GM12878 (cell line): ENCODE data around the gene APCDD1L. TPM values are rescaled to one million over a fixed set of nuclear protein-coding genes. Genes with fewer than 3 reads are reported as not detected.

Source experiments
- ATAC-seq: fragments of 200-7000 bp; cut with Tn5 transposase; 3 replicates; pipeline ENCODE4 v1.9.1; 2020; ENCODE audit warnings: mild to moderate bottlenecking, moderate library complexity
- BruUV-seq: library from RNA; stranded (reverse); fragments of 400-500 nt; replicated peaks from 2 replicates; lab custom pipeline; 2021; lab: Mats Ljungman, UMichigan
- CTCF ChIA-PET: fragments of 300-600 bp; sonication (Branson Sonifier 250); formaldehyde crosslinking; extraction: SDS; loops from one replicate; lab custom pipeline; 2021; ENCODE audit warnings: inconsistent platforms; lab: Yijun Ruan, JAX
- POLR2A ChIA-PET: fragments of 350-600 bp; formaldehyde crosslinking; extraction: SDS; loops from one replicate; lab custom pipeline; 2021; ENCODE audit warnings: inconsistent platforms; lab: Charles Lee
- RAD21 ChIA-PET: fragments of 300-600 bp; sonication (Branson Sonifier 250); formaldehyde crosslinking; loops from one replicate; lab custom pipeline; 2023; ENCODE audit warnings: antibody characterized with exemption; ENCODE audit not compliant: unreplicated experiment; lab: Charles Lee
- SMC1A ChIA-PET: fragments of 300-600 bp; sonication (Branson Sonifier 250); formaldehyde crosslinking; loops from one replicate; lab custom pipeline; 2023; ENCODE audit not compliant: unreplicated experiment, uncharacterized antibody; lab: Charles Lee
- DNase-seq: peaks from one replicate; pipeline ENCODE4 v3.0.0-alpha.2; 2011; ENCODE audit warnings: low read depth, low spot score
- FAIRE-seq: peaks from 3 replicates; lab custom pipeline; 2011; peaks lifted over from hg19 to GRCh38; lab: Jason Lieb, UNC
- H2AFZ ChIP-seq: 2 replicates; pipeline ENCODE4 v1.6.0; 2011; ENCODE audit warnings: low read depth, low read length, control low read depth; ENCODE audit not compliant: control insufficient read depth
- H3K27ac ChIP-seq: 2 replicates; pipeline ENCODE4 v1.5.1; 2011; ENCODE audit warnings: control low read depth; ENCODE audit not compliant: control insufficient read depth, insufficient read depth
- H3K27me3 ChIP-seq, 2 experiments: replicated peaks in 1 of 2; 2 replicates each; pipeline versions ENCODE4 v1.6.0 to v1.6.1; 2011; ENCODE audit warnings: low read length in 1 of 2; ENCODE audit not compliant: control insufficient read depth in 2 of 2, insufficient read depth in 2 of 2
- H3K36me3 ChIP-seq, 2 experiments: 2 replicates each; pipeline ENCODE4 v1.5.1; 2011; ENCODE audit warnings: low read length in 1 of 2; ENCODE audit not compliant: control insufficient read depth in 2 of 2, insufficient read depth in 2 of 2
- H3K4me1 ChIP-seq: 2 replicates; pipeline ENCODE4 v1.6.1; 2011; ENCODE audit warnings: mild to moderate bottlenecking, low read length, moderate library complexity, mixed read lengths; ENCODE audit not compliant: control insufficient read depth, insufficient read depth
- H3K4me2 ChIP-seq: 2 replicates; pipeline ENCODE4 v1.6.0; 2011; ENCODE audit warnings: control low read depth; ENCODE audit not compliant: control insufficient read depth, insufficient read depth
- H3K4me3 ChIP-seq: fragments of 200-600 bp; sonication (generic); 2 replicates; pipeline ENCODE4 v1.5.1; 2016
- H3K79me2 ChIP-seq: 2 replicates; pipeline ENCODE4 v1.6.0; 2011; ENCODE audit warnings: low read length; ENCODE audit not compliant: control insufficient read depth, insufficient read depth
- H3K9ac ChIP-seq: 2 replicates; pipeline ENCODE4 v1.8.0; 2011; ENCODE audit warnings: low read length, control low read depth, mixed read lengths; ENCODE audit not compliant: control insufficient read depth, insufficient read depth
- H3K9me3 ChIP-seq: replicated peaks from 3 replicates; pipeline ENCODE4 v1.5.1; 2011; ENCODE audit warnings: mild to moderate bottlenecking, low read length; ENCODE audit not compliant: control insufficient read depth, insufficient read depth
- H4K20me1 ChIP-seq: 2 replicates; pipeline ENCODE4 v1.6.0; 2011; ENCODE audit not compliant: control insufficient read depth, insufficient read depth
- CEBPZ ChIP-seq: fragments of 150-350 bp; IDR thresholded peaks from 2 replicates; pipeline ENCODE4 v1.6.1; 2016; ENCODE audit warnings: low read depth, low read length
- MTA3 ChIP-seq: IDR thresholded peaks from 2 replicates; pipeline ENCODE4 v1.6.1; 2012; ENCODE audit warnings: low read length, inconsistent platforms, borderline replicate concordance
- NFIC ChIP-seq: IDR thresholded peaks from 2 replicates; pipeline ENCODE4 v1.6.1; 2012; ENCODE audit warnings: low read depth, mild to moderate bottlenecking, inconsistent platforms, low read length, moderate library complexity
- NR2F1 ChIP-seq: fragments of 450-650 bp; conservative IDR thresholded peaks from 2 replicates; pipeline ENCODE4 v1.6.1; 2017; ENCODE audit warnings: mild to moderate bottlenecking
- RB1 ChIP-seq: fragments of 450-650 bp; formaldehyde crosslinking; IDR thresholded peaks from 2 replicates; pipeline ENCODE4 v1.6.1; 2017; ENCODE audit warnings: mild to moderate bottlenecking, borderline replicate concordance
- SMC3 ChIP-seq: IDR thresholded peaks from 2 replicates; pipeline ENCODE4 v1.6.1; 2011; ENCODE audit warnings: low read length, improper control_type of control experiment, borderline replicate concordance
- TCF12 ChIP-seq: IDR thresholded peaks from 2 replicates; pipeline ENCODE4 v1.6.1; 2011; ENCODE audit warnings: low read depth, mild to moderate bottlenecking, low read length
- YBX1 ChIP-seq: fragments of 450-650 bp; IDR thresholded peaks from 2 replicates; pipeline ENCODE4 v1.6.1; 2016; ENCODE audit warnings: antibody characterized with exemption
- ZNF274 ChIP-seq: IDR thresholded peaks from one replicate; pipeline ENCODE4 v1.8.0; 2011; ENCODE audit not compliant: insufficient read length, insufficient read depth
- ZNF384 ChIP-seq: IDR thresholded peaks from 2 replicates; pipeline ENCODE4 v1.6.1; 2012; ENCODE audit warnings: low read depth, mild to moderate bottlenecking, low read length, improper control_type of control experiment, borderline replicate concordance
- ZNF592 ChIP-seq: fragments of 450-650 bp; IDR thresholded peaks from 2 replicates; pipeline ENCODE4 v1.6.1; 2017; ENCODE audit warnings: mild to moderate bottlenecking, moderate library complexity
- WGBS: methylation state at CpG from one replicate; pipeline ENCODE4 v1.1.6; 2016; ENCODE audit warnings: low lambda C conversion rate; ENCODE audit not compliant: insufficient replicate concordance, insufficient coverage; ENCODE audit errors: missing lambda C conversion rate; 5-methylcytosine and 5-hydroxymethylcytosine counted together
- in situ Hi-C: fragments of 300-500 bp; cut with MboI; formaldehyde crosslinking; loops from 9 replicates; pipeline ENCODE4 v1.14.3; 2018; ENCODE audit warnings: mixed read lengths
- intact Hi-C: fragments of 100-400 bp; cut with micrococcal nuclease; formaldehyde crosslinking; loops from one replicate; pipeline ENCODE4 v1.14.2; 2022; ENCODE audit not compliant: unreplicated experiment
- polyA plus RNA-seq, 11 experiments: library from polyadenylated mRNA; depleted of rRNA in 4 of 11; unstranded in 6 of 11; stranded (reverse) in 5 of 11; fragments of >200 nt; fragmentation: Nextera tagmentation in 4 of 11; fragmentation: Illumina TruSeq in 1 of 11; extraction: Ambion mirVana in 4 of 11; extraction: Trizol in 1 of 11; gene quantifications; 1 replicate in 1 of 11; 2 replicates in 10 of 11; pipeline versions ENCODE4 v1.2.1 to v1.2.3, GENCODE V29; 2011 to 2016; ENCODE audit warnings: inconsistent platforms in 2 of 11, missing spikeins in 2 of 11, low read depth in 1 of 11
- total RNA-seq, 4 experiments: library from RNA; depleted of rRNA in 3 of 4; stranded (reverse); fragments of >200 nt in 3 of 4; fragmentation: Illumina TruSeq in 1 of 4; extraction: Trizol in 1 of 4; gene quantifications; 2 replicates each; pipeline versions ENCODE4 v1.2.1 to v1.2.3, GENCODE V29; 2013 to 2021
- TF ChIP-seq, protein P1 (sequence below): fragments of 450-650 bp; IDR thresholded peaks from 2 replicates; pipeline ENCODE4 v1.6.1; 2017; ENCODE audit warnings: mild to moderate bottlenecking
- TF ChIP-seq, protein P2 (sequence below): fragments of 450-650 bp; IDR thresholded peaks from 2 replicates; pipeline ENCODE4 v1.6.1; 2018; ENCODE audit warnings: mild to moderate bottlenecking, low read depth, moderate library complexity; ENCODE audit not compliant: partially characterized antibody

Gene APCDD1L
- total and polyA plus RNA-seq, 10 of the 15 experiments (the other 5 are each of a cell fraction or from before 2014, with no cell fraction given): 0.14 to 0.50 TPM; not detected in 8

DNA sequence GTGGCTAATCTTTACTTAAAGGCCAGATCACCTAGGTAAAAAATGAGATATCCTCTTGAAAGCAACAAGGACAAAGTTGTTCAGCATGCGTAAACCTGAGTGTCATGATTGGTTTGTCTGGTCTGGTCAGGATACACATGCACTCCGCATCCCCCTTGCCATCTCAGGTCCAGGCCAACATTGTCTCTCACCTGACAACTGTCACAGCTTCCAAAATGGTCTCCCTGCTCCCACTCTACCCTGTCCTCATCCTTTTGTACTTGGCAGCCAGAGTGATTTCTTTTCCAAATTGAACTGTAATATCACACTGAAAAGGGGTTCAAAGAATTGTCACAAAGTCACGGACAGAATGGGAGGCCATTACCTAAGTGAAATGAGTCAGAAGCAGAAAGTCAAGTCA lies 21.1 kb upstream of the APCDD1L start:
- SMC1A ChIA-PET: no interaction called here
- no peak for ATAC-seq
- intact Hi-C loops: no loop called here
- Histone ChIP-seq H4K20me1 (no peaks in the 10 kb centered on the region), H2AFZ (no peak overlapping the region), H3K27ac (no peak overlapping the region), H3K79me2 (no peaks in the 10 kb centered on the region), H3K36me3 (no peaks in the 10 kb centered on the region), H3K9ac (no peak overlapping the region), H3K4me2 (no peak overlapping the region), H3K9me3 (peaks cover 5% of the 10 kb centered on the region), H3K4me3 (no peak overlapping the region), H3K4me1 (no peaks in the 10 kb centered on the region), H3K27me3 (no peaks in the 10 kb centered on the region)
- DNase-seq: no peak
- 46% methylated on average over 3 of the region's 3 CpGs for WGBS
- no TSS peak for BruUV-seq
- RAD21 ChIA-PET: no interaction called here
- POLR2A ChIA-PET: no interaction called here
- in situ Hi-C loops: loop anchor here (10.0 kb wide), 1 partner anchor 61 kb away; no protein-coding TSS in a partner anchor
- CTCF ChIA-PET: interaction anchor here (0.6 kb wide), 1 partner anchor 292 kb away, joined by 3 read pairs; no protein-coding TSS in a partner anchor
- FAIRE-seq: no peak
- TF ChIP-seq SMC3 (no peak), ZNF592 (no peak), CEBPZ (no peak), TCF12 (no peak), YBX1 (no peak), ZNF384 (no peak), RB1 (no peak), NFIC (no peak), ZNF274 (no peak), MTA3 (no peak), NR2F1 (no peak)
- TF ChIP-seq, protein P1, sequence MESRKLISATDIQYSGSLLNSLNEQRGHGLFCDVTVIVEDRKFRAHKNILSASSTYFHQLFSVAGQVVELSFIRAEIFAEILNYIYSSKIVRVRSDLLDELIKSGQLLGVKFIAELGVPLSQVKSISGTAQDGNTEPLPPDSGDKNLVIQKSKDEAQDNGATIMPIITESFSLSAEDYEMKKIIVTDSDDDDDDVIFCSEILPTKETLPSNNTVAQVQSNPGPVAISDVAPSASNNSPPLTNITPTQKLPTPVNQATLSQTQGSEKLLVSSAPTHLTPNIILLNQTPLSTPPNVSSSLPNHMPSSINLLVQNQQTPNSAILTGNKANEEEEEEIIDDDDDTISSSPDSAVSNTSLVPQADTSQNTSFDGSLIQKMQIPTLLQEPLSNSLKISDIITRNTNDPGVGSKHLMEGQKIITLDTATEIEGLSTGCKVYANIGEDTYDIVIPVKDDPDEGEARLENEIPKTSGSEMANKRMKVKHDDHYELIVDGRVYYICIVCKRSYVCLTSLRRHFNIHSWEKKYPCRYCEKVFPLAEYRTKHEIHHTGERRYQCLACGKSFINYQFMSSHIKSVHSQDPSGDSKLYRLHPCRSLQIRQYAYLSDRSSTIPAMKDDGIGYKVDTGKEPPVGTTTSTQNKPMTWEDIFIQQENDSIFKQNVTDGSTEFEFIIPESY: no peak
- TF ChIP-seq, protein P2, sequence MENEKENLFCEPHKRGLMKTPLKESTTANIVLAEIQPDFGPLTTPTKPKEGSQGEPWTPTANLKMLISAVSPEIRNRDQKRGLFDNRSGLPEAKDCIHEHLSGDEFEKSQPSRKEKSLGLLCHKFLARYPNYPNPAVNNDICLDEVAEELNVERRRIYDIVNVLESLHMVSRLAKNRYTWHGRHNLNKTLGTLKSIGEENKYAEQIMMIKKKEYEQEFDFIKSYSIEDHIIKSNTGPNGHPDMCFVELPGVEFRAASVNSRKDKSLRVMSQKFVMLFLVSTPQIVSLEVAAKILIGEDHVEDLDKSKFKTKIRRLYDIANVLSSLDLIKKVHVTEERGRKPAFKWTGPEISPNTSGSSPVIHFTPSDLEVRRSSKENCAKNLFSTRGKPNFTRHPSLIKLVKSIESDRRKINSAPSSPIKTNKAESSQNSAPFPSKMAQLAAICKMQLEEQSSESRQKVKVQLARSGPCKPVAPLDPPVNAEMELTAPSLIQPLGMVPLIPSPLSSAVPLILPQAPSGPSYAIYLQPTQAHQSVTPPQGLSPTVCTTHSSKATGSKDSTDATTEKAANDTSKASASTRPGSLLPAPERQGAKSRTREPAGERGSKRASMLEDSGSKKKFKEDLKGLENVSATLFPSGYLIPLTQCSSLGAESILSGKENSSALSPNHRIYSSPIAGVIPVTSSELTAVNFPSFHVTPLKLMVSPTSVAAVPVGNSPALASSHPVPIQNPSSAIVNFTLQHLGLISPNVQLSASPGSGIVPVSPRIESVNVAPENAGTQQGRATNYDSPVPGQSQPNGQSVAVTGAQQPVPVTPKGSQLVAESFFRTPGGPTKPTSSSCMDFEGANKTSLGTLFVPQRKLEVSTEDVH: no peak
